Lung (tissue), 12 donors: ENCODE data around the gene KCNH8. TPM values are rescaled to one million over a fixed set of nuclear protein-coding genes. Genes with fewer than 3 reads are reported as not detected.
"Not testable (repeated sequence)": the region's sequence is repeated elsewhere in the genome, so short reads cannot be mapped to it uniquely, and the experiment has no call there.

Source experiments
- ATAC-seq: fragments of 200-7000 bp; cut with Tn5 transposase; one replicate; pipeline ENCODE4 v1.9.1; 2020; ENCODE audit warnings: moderate number of reproducible peaks; ENCODE audit not compliant: insufficient read depth, low FRiP score
- DNase-seq, 3 donors: peaks; one replicate each; pipeline ENCODE4 v3.0.0-alpha.2; 2013 to 2017
- H3K27ac ChIP-seq, 2 donors: one replicate each; pipeline ENCODE4 v1.5.1; 2013; ENCODE audit warnings: mild to moderate bottlenecking in 2 of 2, moderate library complexity in 2 of 2, control low read depth in 1 of 2, inconsistent platforms in 1 of 2, low read depth in 1 of 2, low read length in 1 of 2
- H3K27me3 ChIP-seq, 3 donors: one replicate each; pipeline ENCODE4 v1.5.1; 2013; ENCODE audit warnings: low read length in 2 of 3; ENCODE audit not compliant: control insufficient read depth in 3 of 3, insufficient read depth in 3 of 3
- H3K36me3 ChIP-seq, 4 donors: one replicate each; pipeline ENCODE4 v1.5.1; 2013; ENCODE audit warnings: low read length in 4 of 4, mild to moderate bottlenecking in 1 of 4, moderate library complexity in 1 of 4; ENCODE audit not compliant: control insufficient read depth in 4 of 4, insufficient read depth in 4 of 4
- H3K4me1 ChIP-seq, 5 donors: one replicate each; pipeline ENCODE4 v1.5.1; 2013; ENCODE audit warnings: low read length in 5 of 5, mild to moderate bottlenecking in 2 of 5, moderate library complexity in 1 of 5; ENCODE audit not compliant: control insufficient read depth in 5 of 5, insufficient read depth in 5 of 5
- H3K4me3 ChIP-seq: one replicate; pipeline ENCODE4 v1.5.1; 2013; ENCODE audit warnings: mild to moderate bottlenecking, control low read depth, moderate library complexity
- H3K9ac ChIP-seq, 2 donors: one replicate each; pipeline ENCODE4 v1.5.1; 2013; ENCODE audit warnings: low read length in 2 of 2, control low read depth in 1 of 2; ENCODE audit not compliant: insufficient read depth in 1 of 2
- H3K9me3 ChIP-seq, 4 donors: one replicate each; pipeline ENCODE4 v1.5.1; 2013; ENCODE audit warnings: low read length in 3 of 4, mild to moderate bottlenecking in 1 of 4, moderate library complexity in 1 of 4; ENCODE audit not compliant: control insufficient read depth in 4 of 4, insufficient read depth in 3 of 4
- CTCF ChIP-seq: IDR thresholded peaks from 2 replicates; pipeline ENCODE4 v1.5.1; 2012; ENCODE audit warnings: mild to moderate bottlenecking; ENCODE audit errors: control extremely low read depth, extremely low read depth
- WGBS, 2 donors: extraction: QIAGEN DNeasy Blood & Tissue Kit; methylation state at CpG; one replicate each; pipeline ENCODE4 v1.1.7; 2013; 5-methylcytosine and 5-hydroxymethylcytosine counted together
- polyA plus RNA-seq, 2 donors: library from polyadenylated mRNA; stranded (reverse); fragments of 200-250 nt; gene quantifications; one replicate each; pipeline ENCODE4 v1.2.1, GENCODE V29; 2013
- total RNA-seq, 2 donors: library from RNA; depleted of rRNA in 1 of 2; stranded (reverse); fragments of >200 nt in 1 of 2; gene quantifications; one replicate each; pipeline ENCODE4 v1.2.1, GENCODE V29; 2014 to 2021
- donor health status: control.
- donor health status: control.
- donor health status: Bipolar disorder and iron deficiency.
- donor health status: healthy.
- donor health status: DM: yes; HTN: yes; CAD: no.

KCNH8 gene
- total and polyA plus RNA-seq, 4 donors: 0.06 to 0.94 (median 0.15) TPM

DNA sequence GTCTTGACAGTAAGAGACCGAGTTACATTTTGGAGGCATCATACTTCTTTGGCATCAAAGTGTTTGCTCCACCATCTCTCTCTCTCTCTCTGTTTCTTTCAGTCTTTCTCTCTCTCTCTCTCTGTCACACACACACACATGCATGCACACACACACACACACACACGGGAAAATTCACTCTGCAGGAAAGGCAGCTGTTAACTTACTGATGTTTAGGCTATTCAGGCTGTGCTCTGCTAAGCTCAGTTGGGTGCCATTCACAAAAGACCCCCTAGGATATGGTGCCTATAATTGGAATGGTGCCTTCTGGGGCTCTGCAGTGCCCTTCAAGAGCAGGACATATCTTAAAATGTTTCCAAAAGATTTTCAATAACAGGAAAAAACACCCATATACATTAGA lies 78.2 kb downstream of the KCNH8 start:
- Histone ChIP-seq H3K4me1 (no peaks in the 10 kb centered on the region), H3K36me3 (no peaks in the 10 kb centered on the region), H3K4me3 (no peak overlapping the region), H3K27ac (no peak overlapping the region), H3K9ac (no peak overlapping the region), H3K27me3 (no peaks in the 10 kb centered on the region), H3K9me3 (no peaks in the 10 kb centered on the region)
- WGBS, 2 donors: 74 to 86% methylated on average over 2 of the region's 2 CpGs
- ATAC-seq (no peak), DNase-seq (no peak)
- TF ChIP-seq CTCF: no peak

GRCh38 chr3:19228167-19228566 lies 79.9 kb downstream of the KCNH8 start:
- Histone ChIP-seq H3K36me3 (no peaks in the 10 kb centered on the region), H3K27ac (no peak overlapping the region), H3K4me3 (no peak overlapping the region), H3K27me3 (no peaks in the 10 kb centered on the region), H3K9me3 (no peaks in the 10 kb centered on the region), H3K4me1 (no peaks in the 10 kb centered on the region), H3K9ac (no peak overlapping the region)
- WGBS, 2 donors: 78 to 86% methylated on average over 3 of the region's 3 CpGs
- no peak for TF ChIP-seq CTCF
- ATAC-seq (no peak), DNase-seq (no peak)

DNA sequence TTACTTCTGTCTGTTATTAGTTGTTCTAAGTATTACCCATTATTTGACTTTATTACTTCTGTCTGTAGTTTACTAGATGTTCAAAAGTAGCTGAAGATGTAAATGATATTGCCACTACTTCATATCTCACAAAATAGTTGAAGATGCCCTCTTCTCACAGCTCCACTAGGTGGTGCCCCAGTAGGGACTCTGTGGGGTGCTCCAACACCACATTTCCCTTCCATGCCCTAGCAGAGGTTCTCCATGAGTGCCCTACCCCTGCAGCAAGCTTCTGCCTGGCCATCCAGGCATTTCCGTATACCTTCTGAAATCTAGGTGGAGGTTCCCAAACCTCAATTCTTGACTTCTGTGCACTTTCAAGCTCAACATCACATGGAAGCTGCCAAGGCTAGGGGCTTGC lies 80.8 kb downstream of the KCNH8 start:
- TF ChIP-seq CTCF: no peak
- Histone ChIP-seq H3K27me3 (no peaks in the 10 kb centered on the region), H3K36me3 (no peaks in the 10 kb centered on the region), H3K4me1 (no peaks in the 10 kb centered on the region), H3K9ac (no peak overlapping the region), H3K27ac (no peak overlapping the region), H3K4me3 (no peak overlapping the region), H3K9me3 (no peaks in the 10 kb centered on the region)
- WGBS, 2 donors: 95 to 100% methylated on average over 1 of the region's 1 CpG
- ATAC-seq (no peak), DNase-seq (no peak)

DNA sequence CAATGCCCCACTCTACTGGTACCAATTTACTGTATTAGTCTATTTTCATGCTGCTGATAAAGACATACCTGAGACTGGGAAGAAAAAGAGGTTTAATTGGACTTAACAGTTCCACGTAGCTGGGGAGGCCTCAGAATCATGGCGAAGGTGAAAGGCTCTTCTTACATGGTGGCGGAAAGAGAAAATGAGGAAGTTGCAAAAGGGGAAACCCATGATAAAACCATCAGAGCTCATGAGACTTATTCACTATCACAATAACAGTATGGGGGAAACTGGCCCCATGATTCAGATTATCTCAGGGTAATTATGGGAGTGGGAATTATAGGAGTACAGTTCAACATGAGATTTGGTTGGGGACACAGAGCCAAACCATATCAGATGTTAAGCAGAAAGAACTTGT lies 81.6 kb downstream of the KCNH8 start:
- WGBS, 2 donors: 34 to 72% methylated on average over 3 of the region's 3 CpGs
- not testable (repeated sequence) for ATAC-seq, H3K27me3 ChIP-seq, H3K4me1 ChIP-seq, H3K36me3 ChIP-seq, DNase-seq, H3K27ac ChIP-seq, H3K9me3 ChIP-seq, H3K4me3 ChIP-seq, H3K9ac ChIP-seq
